HEK293 (cell line): ENCODE results near the gene LRAT.

Experiments used
- KLF1 ChIP-seq: fragments of 450-650 bp; formaldehyde crosslinking; IDR thresholded peaks from 2 replicates; pipeline ENCODE4 v1.5.1; 2016; ENCODE audit warnings: missing biosample characterization, missing genetic modification characterization
- ZBTB48 ChIP-seq: fragments of 450-650 bp; formaldehyde crosslinking; IDR thresholded peaks from 2 replicates; pipeline ENCODE4 v1.5.1; 2016; ENCODE audit warnings: missing biosample characterization, missing genetic modification characterization
- TF ChIP-seq, protein P1 (sequence below): sonication (generic); formaldehyde crosslinking; IDR thresholded peaks from 2 replicates; pipeline ENCODE4 v1.8.1; 2022; ENCODE audit warnings: mild to moderate bottlenecking, moderate library complexity, missing genetic modification reagents
- TF ChIP-seq, protein P2 (sequence below): fragments of 450-650 bp; formaldehyde crosslinking; IDR thresholded peaks from 2 replicates; pipeline ENCODE4 v1.5.1; 2016; ENCODE audit warnings: missing biosample characterization, missing genetic modification characterization
- TF ChIP-seq, protein P3 (sequence below): fragments of 450-650 bp; formaldehyde crosslinking; IDR thresholded peaks from 2 replicates; pipeline ENCODE4 v1.5.1; 2016; ENCODE audit warnings: missing biosample characterization, missing genetic modification characterization

DNA sequence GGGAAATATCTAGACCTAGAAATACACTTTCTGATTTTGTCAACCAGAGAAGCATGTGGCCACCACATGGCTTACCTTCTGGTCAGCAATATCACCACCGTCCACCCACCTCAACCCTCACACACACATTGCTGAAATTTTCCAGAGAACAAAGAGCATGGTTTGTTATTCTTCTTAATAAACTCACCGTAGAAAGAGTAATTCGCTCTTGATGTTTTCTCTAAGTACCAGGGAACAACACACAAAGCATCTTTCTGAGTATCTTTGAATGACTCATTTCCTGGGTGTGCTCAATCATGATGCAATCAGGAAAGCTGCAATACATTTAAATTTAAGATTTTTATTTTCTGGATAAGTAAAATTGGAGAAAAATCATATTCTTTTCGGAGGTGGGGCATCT, 24.7 kb upstream of the LRAT start:
- TF ChIP-seq, protein P1, sequence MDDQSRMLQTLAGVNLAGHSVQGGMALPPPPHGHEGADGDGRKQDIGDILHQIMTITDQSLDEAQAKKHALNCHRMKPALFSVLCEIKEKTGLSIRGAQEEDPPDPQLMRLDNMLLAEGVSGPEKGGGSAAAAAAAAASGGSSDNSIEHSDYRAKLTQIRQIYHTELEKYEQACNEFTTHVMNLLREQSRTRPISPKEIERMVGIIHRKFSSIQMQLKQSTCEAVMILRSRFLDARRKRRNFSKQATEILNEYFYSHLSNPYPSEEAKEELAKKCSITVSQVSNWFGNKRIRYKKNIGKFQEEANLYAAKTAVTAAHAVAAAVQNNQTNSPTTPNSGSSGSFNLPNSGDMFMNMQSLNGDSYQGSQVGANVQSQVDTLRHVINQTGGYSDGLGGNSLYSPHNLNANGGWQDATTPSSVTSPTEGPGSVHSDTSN (CRISPR knock-in tag) = no peak
- TF ChIP-seq, protein P2, sequence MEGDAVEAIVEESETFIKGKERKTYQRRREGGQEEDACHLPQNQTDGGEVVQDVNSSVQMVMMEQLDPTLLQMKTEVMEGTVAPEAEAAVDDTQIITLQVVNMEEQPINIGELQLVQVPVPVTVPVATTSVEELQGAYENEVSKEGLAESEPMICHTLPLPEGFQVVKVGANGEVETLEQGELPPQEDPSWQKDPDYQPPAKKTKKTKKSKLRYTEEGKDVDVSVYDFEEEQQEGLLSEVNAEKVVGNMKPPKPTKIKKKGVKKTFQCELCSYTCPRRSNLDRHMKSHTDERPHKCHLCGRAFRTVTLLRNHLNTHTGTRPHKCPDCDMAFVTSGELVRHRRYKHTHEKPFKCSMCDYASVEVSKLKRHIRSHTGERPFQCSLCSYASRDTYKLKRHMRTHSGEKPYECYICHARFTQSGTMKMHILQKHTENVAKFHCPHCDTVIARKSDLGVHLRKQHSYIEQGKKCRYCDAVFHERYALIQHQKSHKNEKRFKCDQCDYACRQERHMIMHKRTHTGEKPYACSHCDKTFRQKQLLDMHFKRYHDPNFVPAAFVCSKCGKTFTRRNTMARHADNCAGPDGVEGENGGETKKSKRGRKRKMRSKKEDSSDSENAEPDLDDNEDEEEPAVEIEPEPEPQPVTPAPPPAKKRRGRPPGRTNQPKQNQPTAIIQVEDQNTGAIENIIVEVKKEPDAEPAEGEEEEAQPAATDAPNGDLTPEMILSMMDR = no peak
- TF ChIP-seq, protein P3, sequence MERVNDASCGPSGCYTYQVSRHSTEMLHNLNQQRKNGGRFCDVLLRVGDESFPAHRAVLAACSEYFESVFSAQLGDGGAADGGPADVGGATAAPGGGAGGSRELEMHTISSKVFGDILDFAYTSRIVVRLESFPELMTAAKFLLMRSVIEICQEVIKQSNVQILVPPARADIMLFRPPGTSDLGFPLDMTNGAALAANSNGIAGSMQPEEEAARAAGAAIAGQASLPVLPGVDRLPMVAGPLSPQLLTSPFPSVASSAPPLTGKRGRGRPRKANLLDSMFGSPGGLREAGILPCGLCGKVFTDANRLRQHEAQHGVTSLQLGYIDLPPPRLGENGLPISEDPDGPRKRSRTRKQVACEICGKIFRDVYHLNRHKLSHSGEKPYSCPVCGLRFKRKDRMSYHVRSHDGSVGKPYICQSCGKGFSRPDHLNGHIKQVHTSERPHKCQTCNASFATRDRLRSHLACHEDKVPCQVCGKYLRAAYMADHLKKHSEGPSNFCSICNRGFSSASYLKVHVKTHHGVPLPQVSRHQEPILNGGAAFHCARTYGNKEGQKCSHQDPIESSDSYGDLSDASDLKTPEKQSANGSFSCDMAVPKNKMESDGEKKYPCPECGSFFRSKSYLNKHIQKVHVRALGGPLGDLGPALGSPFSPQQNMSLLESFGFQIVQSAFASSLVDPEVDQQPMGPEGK (tag by site-specific recombination) = no peak
- no peak for TF ChIP-seq ZBTB48
- TF ChIP-seq KLF1 (tag by site-specific recombination) = no peak
